ENCODE results near the gene TRIM44.
"Not testable (repeated sequence)": the region's sequence is repeated elsewhere in the genome, so short reads cannot be mapped to it uniquely, and the experiment has no call there.

TRIM44 gene

DNA sequence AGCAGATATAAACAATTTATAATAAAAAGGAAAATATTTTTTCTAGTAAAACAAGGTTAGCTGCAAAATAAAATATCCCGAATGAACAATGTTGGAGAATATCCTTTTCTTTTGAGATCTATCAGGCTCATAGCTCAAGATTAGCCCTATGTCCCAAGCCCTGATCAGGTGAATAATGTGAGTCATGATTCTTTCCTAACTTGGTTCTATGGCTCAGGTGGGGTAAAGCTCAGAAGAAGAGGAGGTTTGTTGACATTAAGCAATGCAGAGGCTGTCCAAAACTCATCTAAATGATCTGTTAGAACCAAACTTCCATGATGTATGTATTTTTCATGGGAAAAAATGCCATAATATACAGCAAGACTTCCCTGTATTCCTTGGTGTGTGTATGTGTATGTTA lies 86.1 kb downstream of the TRIM44 start:
- TF ChIP-seq, protein P1, sequence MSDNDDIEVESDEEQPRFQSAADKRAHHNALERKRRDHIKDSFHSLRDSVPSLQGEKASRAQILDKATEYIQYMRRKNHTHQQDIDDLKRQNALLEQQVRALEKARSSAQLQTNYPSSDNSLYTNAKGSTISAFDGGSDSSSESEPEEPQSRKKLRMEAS (IDR thresholded peaks at IDR 0.05; ENCODE audit: low read depth, low read length), result no peak
- TF ChIP-seq POLR2A (IDR thresholded peaks at IDR 0.05; ENCODE audit: extremely low read depth, insufficient read length) (no peak), MYC (IDR thresholded peaks at IDR 0.05; ENCODE audit: low read depth, low read length) (no peak)
- TF ChIP-seq, protein P2, sequence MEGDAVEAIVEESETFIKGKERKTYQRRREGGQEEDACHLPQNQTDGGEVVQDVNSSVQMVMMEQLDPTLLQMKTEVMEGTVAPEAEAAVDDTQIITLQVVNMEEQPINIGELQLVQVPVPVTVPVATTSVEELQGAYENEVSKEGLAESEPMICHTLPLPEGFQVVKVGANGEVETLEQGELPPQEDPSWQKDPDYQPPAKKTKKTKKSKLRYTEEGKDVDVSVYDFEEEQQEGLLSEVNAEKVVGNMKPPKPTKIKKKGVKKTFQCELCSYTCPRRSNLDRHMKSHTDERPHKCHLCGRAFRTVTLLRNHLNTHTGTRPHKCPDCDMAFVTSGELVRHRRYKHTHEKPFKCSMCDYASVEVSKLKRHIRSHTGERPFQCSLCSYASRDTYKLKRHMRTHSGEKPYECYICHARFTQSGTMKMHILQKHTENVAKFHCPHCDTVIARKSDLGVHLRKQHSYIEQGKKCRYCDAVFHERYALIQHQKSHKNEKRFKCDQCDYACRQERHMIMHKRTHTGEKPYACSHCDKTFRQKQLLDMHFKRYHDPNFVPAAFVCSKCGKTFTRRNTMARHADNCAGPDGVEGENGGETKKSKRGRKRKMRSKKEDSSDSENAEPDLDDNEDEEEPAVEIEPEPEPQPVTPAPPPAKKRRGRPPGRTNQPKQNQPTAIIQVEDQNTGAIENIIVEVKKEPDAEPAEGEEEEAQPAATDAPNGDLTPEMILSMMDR (IDR thresholded peaks at IDR 0.05; ENCODE audit: low read depth, low read length), result no peak
- DNase-seq (ENCODE audit: low read depth), result no peak
- H3K4me3 ChIP-seq (ENCODE audit: low read depth, low read length), result no peak overlapping the region

DNA sequence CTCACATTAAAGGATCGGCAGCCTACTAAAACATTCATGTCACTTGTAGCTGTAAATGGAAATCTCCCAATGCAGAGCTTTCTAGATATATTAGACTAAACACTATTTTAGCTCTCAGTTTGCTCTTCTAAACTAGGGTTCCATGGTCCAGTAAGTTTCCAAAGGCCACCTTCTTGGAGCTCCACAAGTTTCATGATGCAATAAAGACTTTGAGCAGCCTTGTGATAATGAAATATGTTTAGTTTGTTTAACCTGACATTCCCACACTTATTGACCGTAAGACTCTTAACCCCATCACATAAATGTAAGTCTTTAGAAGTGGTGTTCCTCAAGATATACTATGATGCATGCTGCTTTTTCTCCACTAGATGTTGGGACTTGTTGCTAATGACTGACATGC lies 87.7 kb downstream of the TRIM44 start:
- TF ChIP-seq, protein P2 (IDR thresholded peaks at IDR 0.05; ENCODE audit: low read depth, low read length), result no peak
- no peak for TF ChIP-seq POLR2A (IDR thresholded peaks at IDR 0.05; ENCODE audit: extremely low read depth, insufficient read length)
- TF ChIP-seq MYC (IDR thresholded peaks at IDR 0.05; ENCODE audit: low read depth, low read length), result no peak
- TF ChIP-seq, protein P1 (IDR thresholded peaks at IDR 0.05; ENCODE audit: low read depth, low read length), result no peak
- H3K4me3 ChIP-seq (ENCODE audit: low read depth, low read length), result no peak overlapping the region
- no peak for DNase-seq (ENCODE audit: low read depth)

DNA sequence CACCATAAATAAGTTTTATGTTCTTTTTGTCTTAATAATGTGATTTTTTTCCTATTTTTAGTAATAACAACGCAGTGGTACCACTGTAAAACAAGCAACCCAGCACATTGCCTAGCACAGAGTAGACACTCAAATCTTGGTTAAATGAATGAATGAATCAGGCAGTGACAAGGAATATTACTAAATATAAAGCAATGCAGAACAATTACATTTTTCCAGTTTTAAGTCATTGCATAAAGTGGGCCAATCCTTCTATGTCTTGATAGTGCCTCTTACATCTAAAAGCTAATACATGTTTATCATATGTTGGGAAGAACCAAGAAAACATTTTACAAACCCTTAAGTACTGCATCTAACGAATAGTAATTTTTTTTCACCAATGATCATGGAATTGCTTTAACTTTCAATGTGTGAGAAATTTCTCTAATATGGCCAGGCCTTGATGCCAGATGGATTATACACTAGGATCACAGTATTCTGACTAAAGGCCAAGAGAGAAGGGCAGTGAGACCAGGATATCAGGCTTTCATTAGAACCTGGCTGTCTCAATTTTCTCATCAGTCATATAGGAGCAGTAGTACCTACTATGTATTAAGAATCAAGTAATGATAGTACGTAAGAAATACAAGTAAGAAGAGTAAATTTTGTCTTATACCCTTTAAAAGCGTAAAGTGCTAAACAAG lies 88.5 kb downstream of the TRIM44 start:
- TF ChIP-seq, protein P1 (IDR thresholded peaks at IDR 0.05; ENCODE audit: low read depth, low read length), result no peak
- TF ChIP-seq POLR2A (IDR thresholded peaks at IDR 0.05; ENCODE audit: extremely low read depth, insufficient read length) (no peak), MYC (IDR thresholded peaks at IDR 0.05; ENCODE audit: low read depth, low read length) (no peak)
- TF ChIP-seq, protein P2 (IDR thresholded peaks at IDR 0.05; ENCODE audit: low read depth, low read length), result no peak
- no peak for DNase-seq (ENCODE audit: low read depth)
- no peak overlapping the region for H3K4me3 ChIP-seq (ENCODE audit: low read depth, low read length)

GRCh38 chr11:35751664-35752061 lies 89.1 kb downstream of the TRIM44 start:
- no peak overlapping the region for H3K4me3 ChIP-seq (ENCODE audit: low read depth, low read length)
- TF ChIP-seq, protein P2 (IDR thresholded peaks at IDR 0.05; ENCODE audit: low read depth, low read length), result no peak
- TF ChIP-seq, protein P1 (IDR thresholded peaks at IDR 0.05; ENCODE audit: low read depth, low read length), result no peak
- TF ChIP-seq POLR2A (IDR thresholded peaks at IDR 0.05; ENCODE audit: extremely low read depth, insufficient read length), result no peak
- no peak for TF ChIP-seq MYC (IDR thresholded peaks at IDR 0.05; ENCODE audit: low read depth, low read length)
- no peak for DNase-seq (ENCODE audit: low read depth)

GRCh38 chr11:35752115-35752514 lies 89.5 kb downstream of the TRIM44 start:
- no peak for DNase-seq (ENCODE audit: low read depth)
- TF ChIP-seq MYC (IDR thresholded peaks at IDR 0.05; ENCODE audit: low read depth, low read length), result no peak
- TF ChIP-seq, protein P2 (IDR thresholded peaks at IDR 0.05; ENCODE audit: low read depth, low read length), result no peak
- TF ChIP-seq, protein P1 (IDR thresholded peaks at IDR 0.05; ENCODE audit: low read depth, low read length), result no peak
- no peak for TF ChIP-seq POLR2A (IDR thresholded peaks at IDR 0.05; ENCODE audit: extremely low read depth, insufficient read length)
- H3K4me3 ChIP-seq (ENCODE audit: low read depth, low read length), result no peak overlapping the region

- not testable (repeated sequence) for H3K4me3 ChIP-seq (ENCODE audit: low read depth, low read length); DNase-seq (ENCODE audit: low read depth)
Observed at GRCh38 chr11:35753573-35753972, 91.0 kb downstream of the TRIM44 start.

- H3K4me3 ChIP-seq (ENCODE audit: low read depth, low read length); DNase-seq (ENCODE audit: low read depth): not testable (repeated sequence)
Observed at GRCh38 chr11:35759951-35760350, 97.4 kb downstream of the TRIM44 start.
